NT2/D1 (cell line): ENCODE data around the gene NT5C2.

Experiments
- SUZ12 ChIP-seq: IDR thresholded peaks from 2 replicates; pipeline ENCODE4 v1.6.1; 2011; ENCODE audit not compliant: insufficient read length, insufficient read depth; ENCODE audit errors: extremely low read depth
- YY1 ChIP-seq: IDR thresholded peaks from 2 replicates; pipeline ENCODE4 v1.6.1; 2011; ENCODE audit not compliant: insufficient read length, insufficient read depth
- ZNF274 ChIP-seq: IDR thresholded peaks from 2 replicates; pipeline ENCODE4 v1.6.1; 2011; ENCODE audit warnings: mild to moderate bottlenecking, low read depth, low read length

- TF ChIP-seq SUZ12 (no peak), YY1 (no peak), ZNF274 (no peak)
Observed at GRCh38 chr10:103069453-103070331, 123.4 kb downstream of the NT5C2 start.
